NCI-H187 treated with DMSO at 0.1 percent for 48 hours (cell line): ENCODE results near the gene GTF2IRD1.
A peak's percentile ranks its signal among the peaks of the same experiment; 100 is the strongest.
"Not testable (repeated sequence)": the region's sequence is repeated elsewhere in the genome, so short reads cannot be mapped to it uniquely, and the experiment has no call there.

Experiments used
- DNase-seq: peaks from one replicate; lab custom pipeline; 2025; lab: John Stamatoyannopoulos, UW

GTF2IRD1 gene

GRCh38 chr7:74453322-74454011 lies at the start of gene GTF2IRD1:
GTF2IRD1 (plus strand) TSS chr7:74453906; CDS start chr7:74508081, 54,175 bp downstream.
- DNase-seq = peak; percentile 14

GRCh38 chr7:74404388-74404700 lies 49.4 kb upstream of the GTF2IRD1 start:
- DNase-seq = no peak

- no peak for DNase-seq
These were observed 49.0 kb upstream of the GTF2IRD1 start for GRCh38 chr7:74404741-74405140.

GRCh38 chr7:74405191-74405898 lies 48.4 kb upstream of the GTF2IRD1 start:
- no peak for DNase-seq

GRCh38 chr7:74405899-74406512 lies 47.7 kb upstream of the GTF2IRD1 start:
- no peak for DNase-seq

- no peak for DNase-seq
These were observed 45.7 kb upstream of the GTF2IRD1 start for GRCh38 chr7:74407958-74408357.

GRCh38 chr7:74409571-74409970 lies 44.1 kb upstream of the GTF2IRD1 start:
- DNase-seq = no peak

GRCh38 chr7:74410772-74411171 lies 42.9 kb upstream of the GTF2IRD1 start:
- DNase-seq = no peak

GRCh38 chr7:74411571-74411970 lies 42.1 kb upstream of the GTF2IRD1 start:
- DNase-seq = not testable (repeated sequence)

GRCh38 chr7:74412056-74412455 lies 41.6 kb upstream of the GTF2IRD1 start:
- DNase-seq = no peak

GRCh38 chr7:74412603-74413002 lies 41.1 kb upstream of the GTF2IRD1 start:
- DNase-seq = no peak

GRCh38 chr7:74414595-74415333 lies 38.9 kb upstream of the GTF2IRD1 start:
- DNase-seq = not testable (repeated sequence)

GRCh38 chr7:74417419-74417971 lies 36.2 kb upstream of the GTF2IRD1 start:
- DNase-seq = no peak

- no peak for DNase-seq
These were observed 35.6 kb upstream of the GTF2IRD1 start for GRCh38 chr7:74418076-74418475.

- no peak for DNase-seq
These were observed 35.2 kb upstream of the GTF2IRD1 start for GRCh38 chr7:74418538-74418937.

GRCh38 chr7:74419232-74419631 lies 34.5 kb upstream of the GTF2IRD1 start:
- DNase-seq = not testable (repeated sequence)

GRCh38 chr7:74420006-74420405 lies 33.7 kb upstream of the GTF2IRD1 start:
- no peak for DNase-seq

GRCh38 chr7:74424291-74424880 lies 29.3 kb upstream of the GTF2IRD1 start:
- no peak for DNase-seq

GRCh38 chr7:74428023-74428422 lies 25.7 kb upstream of the GTF2IRD1 start:
- no peak for DNase-seq

- no peak for DNase-seq
These were observed 24.5 kb upstream of the GTF2IRD1 start for GRCh38 chr7:74429153-74429747.

GRCh38 chr7:74430409-74430808 lies 23.3 kb upstream of the GTF2IRD1 start:
- not testable (repeated sequence) for DNase-seq
